ENCODE measurements around the gene APOB.

APOB gene

GRCh38 chr2:21039979-21040467 is 3.9 kb downstream of the APOB start:
- Histone ChIP-seq H3K4me3 (ENCODE audit: low read length) (no peak overlapping the region), H3K27me3 (ENCODE audit: control insufficient read depth, insufficient read depth, low read length) (peaks cover 5% of the 10 kb centered on the region; the same call in 1 of the 2 replicates), H3K36me3 (ENCODE audit: control insufficient read depth, insufficient read depth, low read length) (no peaks in the 10 kb centered on the region; the same call in 1 of the 2 replicates), H3K27ac (ENCODE audit: low read length) (no peak overlapping the region), H3K9me3 (ENCODE audit: control insufficient read depth, insufficient read depth, low read length) (no peaks in the 10 kb centered on the region), H3K4me1 (ENCODE audit: control insufficient read depth, insufficient read depth, low read length) (peaks cover 3% of the 10 kb centered on the region; the same call in 1 of the 2 replicates)
- no peak for DNase-seq (ENCODE audit: low read depth, low spot score)
- WGBS (ENCODE audit: insufficient coverage, insufficient read length) = no CpG with 5 or more reads among the region's 10 CpGs

GRCh38 chr2:21039080-21039556 is 4.8 kb downstream of the APOB start:
- no peaks in the 10 kb centered on the region for H3K36me3 ChIP-seq (ENCODE audit: control insufficient read depth, insufficient read depth, low read length)
- no peaks in the 10 kb centered on the region for H3K4me1 ChIP-seq (ENCODE audit: control insufficient read depth, insufficient read depth, low read length)
- no CpG with 5 or more reads among the region's 4 CpGs for WGBS (ENCODE audit: insufficient coverage, insufficient read length)
- no peaks in the 10 kb centered on the region for H3K27me3 ChIP-seq (ENCODE audit: control insufficient read depth, insufficient read depth, low read length)
- no peak overlapping the region for H3K27ac ChIP-seq (ENCODE audit: low read length)
- no peak for DNase-seq (ENCODE audit: low read depth, low spot score)
- no peak overlapping the region for H3K4me3 ChIP-seq (ENCODE audit: low read length)
- no peaks in the 10 kb centered on the region for H3K9me3 ChIP-seq (ENCODE audit: control insufficient read depth, insufficient read depth, low read length)

GRCh38 chr2:21038403-21039073 is 5.3 kb downstream of the APOB start:
- WGBS (ENCODE audit: insufficient coverage, insufficient read length) = no CpG with 5 or more reads among the region's 4 CpGs
- no peaks in the 10 kb centered on the region for H3K4me1 ChIP-seq (ENCODE audit: control insufficient read depth, insufficient read depth, low read length)
- H3K4me3 ChIP-seq (ENCODE audit: low read length) = no peak overlapping the region
- H3K27ac ChIP-seq (ENCODE audit: low read length) = no peak overlapping the region
- no peaks in the 10 kb centered on the region for H3K36me3 ChIP-seq (ENCODE audit: control insufficient read depth, insufficient read depth, low read length)
- H3K27me3 ChIP-seq (ENCODE audit: control insufficient read depth, insufficient read depth, low read length) = no peaks in the 10 kb centered on the region
- DNase-seq (ENCODE audit: low read depth, low spot score) = no peak
- H3K9me3 ChIP-seq (ENCODE audit: control insufficient read depth, insufficient read depth, low read length) = no peaks in the 10 kb centered on the region

- no CpG with 5 or more reads among the region's 3 CpGs for WGBS (ENCODE audit: insufficient coverage, insufficient read length)
- Histone ChIP-seq H3K4me3 (ENCODE audit: low read length) (no peak overlapping the region), H3K27ac (ENCODE audit: low read length) (no peak overlapping the region), H3K27me3 (ENCODE audit: control insufficient read depth, insufficient read depth, low read length) (no peaks in the 10 kb centered on the region), H3K4me1 (ENCODE audit: control insufficient read depth, insufficient read depth, low read length) (no peaks in the 10 kb centered on the region), H3K9me3 (ENCODE audit: control insufficient read depth, insufficient read depth, low read length) (no peaks in the 10 kb centered on the region), H3K36me3 (ENCODE audit: control insufficient read depth, insufficient read depth, low read length) (no peaks in the 10 kb centered on the region)
- DNase-seq (ENCODE audit: low read depth, low spot score) = no peak
These were observed 6.2 kb downstream of the APOB start for GRCh38 chr2:21037671-21038108.

GRCh38 chr2:21036708-21037670 is 6.9 kb downstream of the APOB start:
- H3K27me3 ChIP-seq (ENCODE audit: control insufficient read depth, insufficient read depth, low read length) = no peaks in the 10 kb centered on the region
- no peaks in the 10 kb centered on the region for H3K4me1 ChIP-seq (ENCODE audit: control insufficient read depth, insufficient read depth, low read length)
- DNase-seq (ENCODE audit: low read depth, low spot score) = no peak
- WGBS (ENCODE audit: insufficient coverage, insufficient read length) = no CpG with 5 or more reads among the region's 15 CpGs
- no peak overlapping the region for H3K4me3 ChIP-seq (ENCODE audit: low read length)
- H3K9me3 ChIP-seq (ENCODE audit: control insufficient read depth, insufficient read depth, low read length) = no peaks in the 10 kb centered on the region
- H3K36me3 ChIP-seq (ENCODE audit: control insufficient read depth, insufficient read depth, low read length) = no peaks in the 10 kb centered on the region
- no peak overlapping the region for H3K27ac ChIP-seq (ENCODE audit: low read length)

GRCh38 chr2:21035974-21036707 is 7.7 kb downstream of the APOB start:
- DNase-seq (ENCODE audit: low read depth, low spot score) = no peak
- Histone ChIP-seq H3K4me1 (ENCODE audit: control insufficient read depth, insufficient read depth, low read length) (no peaks in the 10 kb centered on the region), H3K36me3 (ENCODE audit: control insufficient read depth, insufficient read depth, low read length) (no peaks in the 10 kb centered on the region), H3K9me3 (ENCODE audit: control insufficient read depth, insufficient read depth, low read length) (no peaks in the 10 kb centered on the region), H3K4me3 (ENCODE audit: low read length) (no peak overlapping the region), H3K27me3 (ENCODE audit: control insufficient read depth, insufficient read depth, low read length) (no peaks in the 10 kb centered on the region), H3K27ac (ENCODE audit: low read length) (no peak overlapping the region)
- WGBS (ENCODE audit: insufficient coverage, insufficient read length) = no CpG with 5 or more reads among the region's 4 CpGs

- no peaks in the 10 kb centered on the region for H3K36me3 ChIP-seq (ENCODE audit: control insufficient read depth, insufficient read depth, low read length)
- no peaks in the 10 kb centered on the region for H3K4me1 ChIP-seq (ENCODE audit: control insufficient read depth, insufficient read depth, low read length)
- H3K9me3 ChIP-seq (ENCODE audit: control insufficient read depth, insufficient read depth, low read length) = no peaks in the 10 kb centered on the region
- DNase-seq (ENCODE audit: low read depth, low spot score) = no peak
- no peaks in the 10 kb centered on the region for H3K27me3 ChIP-seq (ENCODE audit: control insufficient read depth, insufficient read depth, low read length)
- no peak overlapping the region for H3K27ac ChIP-seq (ENCODE audit: low read length)
- WGBS (ENCODE audit: insufficient coverage, insufficient read length) = no CpG with 5 or more reads among the region's 6 CpGs
- no peak overlapping the region for H3K4me3 ChIP-seq (ENCODE audit: low read length)
These were observed 8.4 kb downstream of the APOB start for GRCh38 chr2:21035282-21035973.

GRCh38 chr2:21034972-21035279 is 8.9 kb downstream of the APOB start:
- Histone ChIP-seq H3K27ac (ENCODE audit: low read length) (no peak overlapping the region), H3K36me3 (ENCODE audit: control insufficient read depth, insufficient read depth, low read length) (no peaks in the 10 kb centered on the region), H3K9me3 (ENCODE audit: control insufficient read depth, insufficient read depth, low read length) (no peaks in the 10 kb centered on the region), H3K4me1 (ENCODE audit: control insufficient read depth, insufficient read depth, low read length) (no peaks in the 10 kb centered on the region), H3K4me3 (ENCODE audit: low read length) (no peak overlapping the region), H3K27me3 (ENCODE audit: control insufficient read depth, insufficient read depth, low read length) (no peaks in the 10 kb centered on the region)
- DNase-seq (ENCODE audit: low read depth, low spot score) = no peak
- WGBS (ENCODE audit: insufficient coverage, insufficient read length) = no CpG with 5 or more reads among the region's 3 CpGs

- Histone ChIP-seq H3K27me3 (ENCODE audit: control insufficient read depth, insufficient read depth, low read length) (no peaks in the 10 kb centered on the region), H3K4me3 (ENCODE audit: low read length) (no peak overlapping the region), H3K27ac (ENCODE audit: low read length) (no peak overlapping the region), H3K4me1 (ENCODE audit: control insufficient read depth, insufficient read depth, low read length) (no peaks in the 10 kb centered on the region), H3K36me3 (ENCODE audit: control insufficient read depth, insufficient read depth, low read length) (no peaks in the 10 kb centered on the region), H3K9me3 (ENCODE audit: control insufficient read depth, insufficient read depth, low read length) (no peaks in the 10 kb centered on the region)
- no CpG with 5 or more reads among the region's 4 CpGs for WGBS (ENCODE audit: insufficient coverage, insufficient read length)
- DNase-seq (ENCODE audit: low read depth, low spot score) = no peak
These were observed 9.5 kb downstream of the APOB start for GRCh38 chr2:21034156-21034971.

Measured in iPS DF 6.9 (cell line).